Thoracic aorta (tissue), 2 donors: Measurements from ENCODE around the gene FLG2. TPM values are rescaled to one million over a fixed set of nuclear protein-coding genes. Genes with fewer than 3 reads are reported as not detected.

Experiments used
- ATAC-seq: fragments of 150-250 bp; one replicate; pipeline ENCODE4 v1.8.0; 2017; ENCODE audit warnings: low read depth; ENCODE audit not compliant: insufficient number of reproducible peaks, low FRiP score
- DNase-seq: peaks from one replicate; pipeline ENCODE4 v3.0.0-alpha.2; 2020; ENCODE audit warnings: low spot score
- H3K27ac ChIP-seq, 2 donors: fragments of 200-600 bp; sonication (generic); 1 replicate in 1 of 2; 2 replicates in 1 of 2; pipeline ENCODE4 v1.5.1; 2016; ENCODE audit warnings: mild to moderate bottlenecking in 2 of 2, moderate library complexity in 2 of 2
- H3K27me3 ChIP-seq: fragments of 200-600 bp; sonication (generic); replicated peaks from 2 replicates; pipeline ENCODE4 v1.6.0; 2016; ENCODE audit warnings: mild to moderate bottlenecking; ENCODE audit not compliant: insufficient read depth
- H3K36me3 ChIP-seq: fragments of 200-600 bp; sonication (generic); one replicate; pipeline ENCODE4 v1.5.1; 2016
- H3K4me1 ChIP-seq, 2 donors: fragments of 200-600 bp; sonication (generic); 1 replicate in 1 of 2; 2 replicates in 1 of 2; pipeline versions ENCODE4 v1.5.1 to v1.6.0; 2016; ENCODE audit warnings: low read depth in 2 of 2, mild to moderate bottlenecking in 1 of 2; ENCODE audit not compliant: control insufficient read depth in 1 of 2
- H3K4me3 ChIP-seq: fragments of 200-600 bp; sonication (generic); 2 replicates; pipeline ENCODE4 v1.5.1; 2016; ENCODE audit warnings: mild to moderate bottlenecking
- H3K9me3 ChIP-seq: fragments of 200-600 bp; sonication (generic); 2 replicates; pipeline ENCODE4 v1.5.1; 2016
- CTCF ChIP-seq: fragments of 200-600 bp; sonication (generic); IDR thresholded peaks from one replicate; pipeline ENCODE4 v1.5.1; 2019; ENCODE audit warnings: antibody characterized with exemption
- total RNA-seq, 2 donors: library from RNA; depleted of rRNA; stranded (reverse); fragments of >200 nt; gene quantifications; one replicate each; pipeline versions ENCODE4 v1.1.0 to v1.2.3, GENCODE V29; 2016

Gene FLG2
- total RNA-seq, 2 donors from 2014 or later = 2.6 TPM; not detected in 1

DNA sequence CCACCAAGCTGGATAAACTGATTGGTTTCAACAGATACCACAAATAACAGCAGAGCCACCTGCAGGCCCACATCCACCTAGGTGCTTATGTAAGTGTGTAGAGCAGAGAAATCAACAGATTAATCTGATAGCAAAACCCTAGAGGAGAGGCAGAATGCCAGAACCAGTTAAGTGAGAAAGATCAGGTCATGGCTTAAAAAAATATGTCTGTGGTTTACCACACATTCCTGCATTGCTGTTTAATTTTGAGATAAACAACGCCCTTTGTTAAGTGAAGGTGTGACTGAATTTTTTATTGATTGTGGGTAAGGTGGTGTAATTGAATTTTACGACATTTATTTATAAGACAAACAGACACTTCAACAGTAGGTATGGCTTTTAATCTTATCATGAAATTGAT lies 33.1 kb upstream of the FLG2 start:
- Histone ChIP-seq H3K36me3 (no peaks in the 10 kb centered on the region), H3K27ac (no peak overlapping the region), H3K4me1 (no peaks in the 10 kb centered on the region), H3K27me3 (peaks cover 7% of the 10 kb centered on the region), H3K4me3 (no peak overlapping the region), H3K9me3 (no peaks in the 10 kb centered on the region)
- ATAC-seq (no peak), DNase-seq (no peak)
- no peak for TF ChIP-seq CTCF

GRCh38 chr1:152388889-152389288 lies 29.1 kb upstream of the FLG2 start:
- H3K4me3 ChIP-seq = no peak overlapping the region
- no peak for DNase-seq
- H3K36me3 ChIP-seq = no peaks in the 10 kb centered on the region
- no peak overlapping the region for H3K27ac ChIP-seq
- H3K4me1 ChIP-seq = no peaks in the 10 kb centered on the region
- no peak for TF ChIP-seq CTCF
- H3K9me3 ChIP-seq = no peaks in the 10 kb centered on the region
- H3K27me3 ChIP-seq = peaks cover 7% of the 10 kb centered on the region
- ATAC-seq = no peak

DNA sequence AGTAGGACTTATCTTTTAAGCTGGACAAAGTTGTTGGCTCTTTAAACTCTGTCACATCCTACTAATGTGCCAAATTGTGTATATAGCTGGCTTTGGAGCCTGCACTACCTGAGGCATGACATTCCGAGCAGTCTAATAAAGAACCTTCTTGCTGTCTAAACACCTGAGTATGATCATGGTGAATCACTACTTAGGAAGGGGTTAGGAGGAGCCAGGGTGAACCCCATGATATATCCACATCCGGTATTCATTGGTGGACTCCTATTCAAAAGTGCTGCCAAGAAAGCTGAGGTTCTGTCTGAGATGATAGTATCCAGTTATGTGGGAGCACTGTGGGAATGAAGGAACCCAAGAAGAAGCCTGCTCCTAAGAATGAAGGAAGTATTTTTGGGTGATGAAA lies 27.1 kb upstream of the FLG2 start:
- Histone ChIP-seq H3K36me3 (no peaks in the 10 kb centered on the region), H3K27me3 (peaks cover 4% of the 10 kb centered on the region), H3K27ac (no peak overlapping the region), H3K4me1 (no peaks in the 10 kb centered on the region), H3K9me3 (no peaks in the 10 kb centered on the region), H3K4me3 (no peak overlapping the region)
- no peak for ATAC-seq
- no peak for DNase-seq
- TF ChIP-seq CTCF = no peak

- H3K36me3 ChIP-seq = no peaks in the 10 kb centered on the region
Observed at GRCh38 chr1:152380932-152381331, 21.1 kb upstream of the FLG2 start.

GRCh38 chr1:152374451-152374850 lies 14.6 kb upstream of the FLG2 start:
- no peaks in the 10 kb centered on the region for H3K27me3 ChIP-seq
- no peak overlapping the region for H3K27ac ChIP-seq
- no peak for TF ChIP-seq CTCF
- no peaks in the 10 kb centered on the region for H3K36me3 ChIP-seq
- ATAC-seq = no peak
- H3K9me3 ChIP-seq = peaks cover 6% of the 10 kb centered on the region
- no peak overlapping the region for H3K4me3 ChIP-seq
- H3K4me1 ChIP-seq = no peaks in the 10 kb centered on the region
- DNase-seq = no peak

More at GRCh38 chr1:152380932-152381331, 21.1 kb upstream of the FLG2 start:
- H3K27me3 ChIP-seq = no peaks in the 10 kb centered on the region
- no peak for TF ChIP-seq CTCF
- ATAC-seq = no peak
- no peak overlapping the region for H3K4me3 ChIP-seq
- no peaks in the 10 kb centered on the region for H3K9me3 ChIP-seq
- no peak overlapping the region for H3K27ac ChIP-seq
- no peak for DNase-seq
- no peaks in the 10 kb centered on the region for H3K4me1 ChIP-seq
